Measurements from ENCODE around the gene SASH1. TPM values are rescaled to one million over a fixed set of nuclear protein-coding genes. Genes with fewer than 3 reads are reported as not detected.

SASH1 gene
- total RNA-seq, 1 experiment from 2014 or later: 19.2 TPM

GRCh38 chr6:148413321-148414091 is 70.9 kb downstream of the SASH1 start:
- no TSS peak for BruUV-seq (replicated peaks)
- DNase-seq (ENCODE audit: low spot score): no peak
- Histone ChIP-seq H3K4me3 (ENCODE audit: low read depth, low read length, poor library complexity, severe bottlenecking) (no peak overlapping the region), H3K9me3 (ENCODE audit: low read depth, low read length, poor library complexity, severe bottlenecking) (no peaks in the 10 kb centered on the region), H3K36me3 (ENCODE audit: insufficient read depth, low read length, poor library complexity, severe bottlenecking) (no peaks in the 10 kb centered on the region), H3K27ac (ENCODE audit: low read depth, low read length, poor library complexity, severe bottlenecking) (no peak overlapping the region), H3K27me3 (replicated peaks; ENCODE audit: insufficient read depth, low read depth, low read length, poor library complexity) (no peaks in the 10 kb centered on the region), H3K4me1 (ENCODE audit: insufficient read depth, low read length, poor library complexity, severe bottlenecking) (peaks cover 18% of the 10 kb centered on the region)
- TF ChIP-seq CTCF (conservative IDR thresholded peaks at IDR 0.05; ENCODE audit: low read depth, low read length): no peak
- no peak for TF ChIP-seq EZH2 (IDR thresholded peaks at IDR 0.05; ENCODE audit: borderline replicate concordance, low read depth, low read length, poor library complexity, severe bottlenecking)
- ChIA-PET POLR2A (ENCODE audit: low non-redundant PET) (no interaction called here), CTCF (no interaction called here)
- intact Hi-C loops (cut with micrococcal nuclease; ENCODE audit: unreplicated experiment): no loop called here

- TF ChIP-seq EZH2 (IDR thresholded peaks at IDR 0.05; ENCODE audit: borderline replicate concordance, low read depth, low read length, poor library complexity, severe bottlenecking): no peak
- TF ChIP-seq CTCF (conservative IDR thresholded peaks at IDR 0.05; ENCODE audit: low read depth, low read length): no peak
- no TSS peak for BruUV-seq (replicated peaks)
- POLR2A ChIA-PET (ENCODE audit: low non-redundant PET): no interaction called here
- no peaks in the 10 kb centered on the region for H3K27me3 ChIP-seq (replicated peaks; ENCODE audit: insufficient read depth, low read depth, low read length, poor library complexity)
- CTCF ChIA-PET: no interaction called here
- no peak overlapping the region for H3K4me3 ChIP-seq (ENCODE audit: low read depth, low read length, poor library complexity, severe bottlenecking)
- H3K36me3 ChIP-seq (ENCODE audit: insufficient read depth, low read length, poor library complexity, severe bottlenecking): no peaks in the 10 kb centered on the region
- H3K27ac ChIP-seq (ENCODE audit: low read depth, low read length, poor library complexity, severe bottlenecking): no peak overlapping the region
- intact Hi-C loops (cut with micrococcal nuclease; ENCODE audit: unreplicated experiment): no loop called here
- H3K9me3 ChIP-seq (ENCODE audit: low read depth, low read length, poor library complexity, severe bottlenecking): no peaks in the 10 kb centered on the region
- no peak for DNase-seq (ENCODE audit: low spot score)
- H3K4me1 ChIP-seq (ENCODE audit: insufficient read depth, low read length, poor library complexity, severe bottlenecking): peaks cover 18% of the 10 kb centered on the region
Measured at GRCh38 chr6:148414092-148414489, 71.5 kb downstream of the SASH1 start.

GRCh38 chr6:148414836-148415235 is 72.2 kb downstream of the SASH1 start:
- POLR2A ChIA-PET (ENCODE audit: low non-redundant PET): no interaction called here
- intact Hi-C loops (cut with micrococcal nuclease; ENCODE audit: unreplicated experiment): no loop called here
- no peaks in the 10 kb centered on the region for H3K36me3 ChIP-seq (ENCODE audit: insufficient read depth, low read length, poor library complexity, severe bottlenecking)
- peak; percentile 69 for DNase-seq (ENCODE audit: low spot score)
- H3K4me3 ChIP-seq (ENCODE audit: low read depth, low read length, poor library complexity, severe bottlenecking): no peak overlapping the region
- TF ChIP-seq CTCF (conservative IDR thresholded peaks at IDR 0.05; ENCODE audit: low read depth, low read length) (no peak), EZH2 (IDR thresholded peaks at IDR 0.05; ENCODE audit: borderline replicate concordance, low read depth, low read length, poor library complexity, severe bottlenecking) (no peak)
- no peaks in the 10 kb centered on the region for H3K27me3 ChIP-seq (replicated peaks; ENCODE audit: insufficient read depth, low read depth, low read length, poor library complexity)
- peaks cover 18% of the 10 kb centered on the region for H3K4me1 ChIP-seq (ENCODE audit: insufficient read depth, low read length, poor library complexity, severe bottlenecking)
- H3K27ac ChIP-seq (ENCODE audit: low read depth, low read length, poor library complexity, severe bottlenecking): no peak overlapping the region
- no peaks in the 10 kb centered on the region for H3K9me3 ChIP-seq (ENCODE audit: low read depth, low read length, poor library complexity, severe bottlenecking)
- CTCF ChIA-PET: no interaction called here
- BruUV-seq (replicated peaks): no TSS peak

Measured in A673 (cell line).